Measurements from ENCODE around the gene DFFB.

Gene DFFB

DNA sequence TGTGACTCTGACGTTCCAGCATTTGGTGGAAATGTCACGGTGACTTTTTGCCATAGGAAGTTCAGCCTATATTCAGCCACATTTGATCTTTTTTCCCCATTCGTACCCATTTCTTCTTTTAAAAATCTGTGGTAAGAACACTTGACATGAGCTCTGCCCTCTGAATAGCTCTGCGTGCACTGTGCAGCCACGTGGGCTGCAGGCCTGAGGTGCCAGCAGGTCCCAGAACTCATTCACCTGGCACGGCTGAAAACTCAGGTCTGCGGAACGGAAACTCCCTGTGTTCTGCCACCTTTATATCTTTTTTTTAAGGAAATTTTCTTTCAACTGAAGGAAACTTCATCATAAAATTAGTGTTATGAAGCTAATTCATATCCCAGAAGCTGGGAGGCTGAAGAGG, 28.9 kb upstream of the DFFB start:
- Histone ChIP-seq H3K27me3 (ENCODE audit: control insufficient read depth in 1 of 2, insufficient read depth in 2 of 2, low read length in 2 of 2) (no peaks in the 10 kb centered on the region), H3K4me1 (ENCODE audit: control insufficient read depth in 1 of 2, insufficient read depth in 2 of 2, low read length in 2 of 2) (no peaks in the 10 kb centered on the region), H3K9ac (ENCODE audit: low read depth in 1 of 2, low read length in 2 of 2) (no peak overlapping the region), H3K4me3 (ENCODE audit: low read depth in 1 of 2, low read length in 2 of 2) (no peak overlapping the region), H3K9me3 (ENCODE audit: control insufficient read depth in 1 of 2, low read length in 2 of 2) (no peaks in the 10 kb centered on the region), H3K27ac (ENCODE audit: low read depth, low read length) (no peak overlapping the region), H3K36me3 (ENCODE audit: control insufficient read depth in 1 of 2, insufficient read depth in 2 of 2, low read length in 2 of 2) (peaks cover 30 to 80% of the 10 kb centered on the region in 2 donors)

- H3K27ac ChIP-seq (ENCODE audit: low read depth, low read length) = no peak overlapping the region
- no peaks in the 10 kb centered on the region for H3K4me1 ChIP-seq (ENCODE audit: control insufficient read depth in 1 of 2, insufficient read depth in 2 of 2, low read length in 2 of 2)
- no peaks in the 10 kb centered on the region for H3K27me3 ChIP-seq (ENCODE audit: control insufficient read depth in 1 of 2, insufficient read depth in 2 of 2, low read length in 2 of 2)
- H3K36me3 ChIP-seq (ENCODE audit: control insufficient read depth in 1 of 2, insufficient read depth in 2 of 2, low read length in 2 of 2) = peaks cover 29 to 73% of the 10 kb centered on the region in 2 donors
- H3K9me3 ChIP-seq (ENCODE audit: control insufficient read depth in 1 of 2, low read length in 2 of 2) = no peaks in the 10 kb centered on the region
- H3K9ac ChIP-seq (ENCODE audit: low read depth in 1 of 2, low read length in 2 of 2) = no peak overlapping the region
- no peak overlapping the region for H3K4me3 ChIP-seq (ENCODE audit: low read depth in 1 of 2, low read length in 2 of 2)
These were observed 25.6 kb upstream of the DFFB start for GRCh38 chr1:3831689-3832088.

DNA sequence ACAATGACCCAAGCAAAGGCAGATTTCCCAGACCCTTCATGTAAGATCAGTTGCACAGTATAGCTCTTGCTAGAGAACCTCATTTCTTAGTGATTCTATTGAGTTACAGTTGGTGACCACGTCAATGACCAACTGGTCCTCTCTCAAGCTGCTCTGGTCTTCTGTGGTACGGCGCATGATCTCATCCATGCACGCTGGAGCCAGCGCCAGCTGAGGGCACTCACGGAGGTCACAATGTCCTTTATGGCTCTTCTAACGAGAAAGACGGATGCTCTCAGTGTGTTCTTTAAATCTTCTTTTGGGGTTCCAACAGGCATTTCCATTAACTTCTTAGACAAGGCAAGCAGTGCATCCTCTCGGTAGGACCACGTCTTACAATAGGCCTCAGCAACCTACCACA, 22.6 kb upstream of the DFFB start:
- Histone ChIP-seq H3K27me3 (ENCODE audit: control insufficient read depth in 1 of 2, insufficient read depth in 2 of 2, low read length in 2 of 2) (no peaks in the 10 kb centered on the region), H3K9ac (ENCODE audit: low read depth in 1 of 2, low read length in 2 of 2) (no peak overlapping the region), H3K27ac (ENCODE audit: low read depth, low read length) (no peak overlapping the region), H3K9me3 (ENCODE audit: control insufficient read depth in 1 of 2, low read length in 2 of 2) (peaks cover 0 to 8% of the 10 kb centered on the region in 2 donors), H3K4me3 (ENCODE audit: low read depth in 1 of 2, low read length in 2 of 2) (no peak overlapping the region), H3K4me1 (ENCODE audit: control insufficient read depth in 1 of 2, insufficient read depth in 2 of 2, low read length in 2 of 2) (no peaks in the 10 kb centered on the region), H3K36me3 (ENCODE audit: control insufficient read depth in 1 of 2, insufficient read depth in 2 of 2, low read length in 2 of 2) (peaks cover 56 to 73% of the 10 kb centered on the region in 2 donors)

DNA sequence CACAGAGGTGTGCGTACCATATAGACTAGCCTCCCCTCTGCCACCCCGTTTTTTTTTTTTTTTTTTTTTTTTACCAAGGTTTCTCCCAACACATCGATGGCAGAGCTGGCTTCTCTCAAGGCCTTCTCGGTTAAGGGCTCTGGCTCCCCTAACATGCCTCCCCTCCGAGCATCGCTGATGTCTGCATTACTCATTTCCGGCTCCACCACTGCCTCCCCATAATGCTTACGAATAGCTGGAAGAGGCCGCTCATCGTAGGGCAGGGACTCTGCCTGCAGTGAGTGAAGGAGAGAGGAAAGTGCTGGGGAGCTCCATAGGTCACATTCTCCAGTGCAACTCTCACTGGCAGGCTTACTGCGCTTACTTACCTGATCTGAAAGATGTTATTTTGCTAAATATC, 20.9 kb upstream of the DFFB start:
- H3K27me3 ChIP-seq (ENCODE audit: control insufficient read depth in 1 of 2, insufficient read depth in 2 of 2, low read length in 2 of 2) = no peaks in the 10 kb centered on the region
- H3K9ac ChIP-seq (ENCODE audit: low read depth in 1 of 2, low read length in 2 of 2) = no peak overlapping the region
- peaks cover 0 to 8% of the 10 kb centered on the region in 2 donors for H3K9me3 ChIP-seq (ENCODE audit: control insufficient read depth in 1 of 2, low read length in 2 of 2)
- H3K36me3 ChIP-seq (ENCODE audit: control insufficient read depth in 1 of 2, insufficient read depth in 2 of 2, low read length in 2 of 2) = peaks cover 52 to 73% of the 10 kb centered on the region in 2 donors
- no peak overlapping the region for H3K4me3 ChIP-seq (ENCODE audit: low read depth in 1 of 2, low read length in 2 of 2)
- no peaks in the 10 kb centered on the region for H3K4me1 ChIP-seq (ENCODE audit: control insufficient read depth in 1 of 2, insufficient read depth in 2 of 2, low read length in 2 of 2)
- no peak overlapping the region for H3K27ac ChIP-seq (ENCODE audit: low read depth, low read length)

DNA sequence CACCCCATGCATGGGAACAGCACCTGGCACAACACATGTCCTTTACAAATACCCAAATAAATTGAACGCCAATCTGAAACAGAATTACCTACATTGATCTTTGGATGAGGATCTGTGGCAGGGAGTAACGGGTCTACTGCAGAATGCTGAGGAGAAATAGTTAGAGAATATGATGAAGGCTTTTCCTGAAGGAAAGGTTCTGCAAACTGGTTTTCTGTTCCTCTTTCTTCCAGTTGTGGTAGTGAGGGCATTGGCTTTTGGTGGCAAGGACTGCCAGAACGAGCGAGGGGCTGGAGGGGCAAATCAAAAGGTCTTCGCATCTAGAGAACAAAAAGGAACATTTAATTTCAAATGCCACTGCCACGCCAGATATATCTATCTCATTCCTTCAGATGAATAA, 20.1 kb upstream of the DFFB start:
- H3K36me3 ChIP-seq (ENCODE audit: control insufficient read depth in 1 of 2, insufficient read depth in 2 of 2, low read length in 2 of 2) = peaks cover 47 to 72% of the 10 kb centered on the region in 2 donors
- H3K4me3 ChIP-seq (ENCODE audit: low read depth in 1 of 2, low read length in 2 of 2) = no peak overlapping the region
- no peak overlapping the region for H3K9ac ChIP-seq (ENCODE audit: low read depth in 1 of 2, low read length in 2 of 2)
- no peaks in the 10 kb centered on the region for H3K4me1 ChIP-seq (ENCODE audit: control insufficient read depth in 1 of 2, insufficient read depth in 2 of 2, low read length in 2 of 2)
- H3K27me3 ChIP-seq (ENCODE audit: control insufficient read depth in 1 of 2, insufficient read depth in 2 of 2, low read length in 2 of 2) = no peaks in the 10 kb centered on the region
- H3K27ac ChIP-seq (ENCODE audit: low read depth, low read length) = no peak overlapping the region
- peaks cover 0 to 8% of the 10 kb centered on the region in 2 donors for H3K9me3 ChIP-seq (ENCODE audit: control insufficient read depth in 1 of 2, low read length in 2 of 2)

GRCh38 chr1:3837685-3838084, 19.6 kb upstream of the DFFB start:
- H3K27ac ChIP-seq (ENCODE audit: low read depth, low read length) = no peak overlapping the region
- no peaks in the 10 kb centered on the region for H3K4me1 ChIP-seq (ENCODE audit: control insufficient read depth in 1 of 2, insufficient read depth in 2 of 2, low read length in 2 of 2)
- H3K27me3 ChIP-seq (ENCODE audit: control insufficient read depth in 1 of 2, insufficient read depth in 2 of 2, low read length in 2 of 2) = no peaks in the 10 kb centered on the region
- no peak overlapping the region for H3K9ac ChIP-seq (ENCODE audit: low read depth in 1 of 2, low read length in 2 of 2)
- peaks cover 0 to 8% of the 10 kb centered on the region in 2 donors for H3K9me3 ChIP-seq (ENCODE audit: control insufficient read depth in 1 of 2, low read length in 2 of 2)
- peaks cover 46 to 72% of the 10 kb centered on the region in 2 donors for H3K36me3 ChIP-seq (ENCODE audit: control insufficient read depth in 1 of 2, insufficient read depth in 2 of 2, low read length in 2 of 2)
- H3K4me3 ChIP-seq (ENCODE audit: low read depth in 1 of 2, low read length in 2 of 2) = no peak overlapping the region

- no peaks in the 10 kb centered on the region for H3K4me1 ChIP-seq (ENCODE audit: control insufficient read depth in 1 of 2, insufficient read depth in 2 of 2, low read length in 2 of 2)
- no peak overlapping the region for H3K4me3 ChIP-seq (ENCODE audit: low read depth in 1 of 2, low read length in 2 of 2)
- H3K27ac ChIP-seq (ENCODE audit: low read depth, low read length) = no peak overlapping the region
- no peaks in the 10 kb centered on the region for H3K27me3 ChIP-seq (ENCODE audit: control insufficient read depth in 1 of 2, insufficient read depth in 2 of 2, low read length in 2 of 2)
- H3K36me3 ChIP-seq (ENCODE audit: control insufficient read depth in 1 of 2, insufficient read depth in 2 of 2, low read length in 2 of 2) = peaks cover 47 to 76% of the 10 kb centered on the region in 2 donors
- H3K9ac ChIP-seq (ENCODE audit: low read depth in 1 of 2, low read length in 2 of 2) = no peak overlapping the region
- H3K9me3 ChIP-seq (ENCODE audit: control insufficient read depth in 1 of 2, low read length in 2 of 2) = peaks cover 0 to 8% of the 10 kb centered on the region in 2 donors
These were observed 18.5 kb upstream of the DFFB start for GRCh38 chr1:3838788-3839187.

DNA sequence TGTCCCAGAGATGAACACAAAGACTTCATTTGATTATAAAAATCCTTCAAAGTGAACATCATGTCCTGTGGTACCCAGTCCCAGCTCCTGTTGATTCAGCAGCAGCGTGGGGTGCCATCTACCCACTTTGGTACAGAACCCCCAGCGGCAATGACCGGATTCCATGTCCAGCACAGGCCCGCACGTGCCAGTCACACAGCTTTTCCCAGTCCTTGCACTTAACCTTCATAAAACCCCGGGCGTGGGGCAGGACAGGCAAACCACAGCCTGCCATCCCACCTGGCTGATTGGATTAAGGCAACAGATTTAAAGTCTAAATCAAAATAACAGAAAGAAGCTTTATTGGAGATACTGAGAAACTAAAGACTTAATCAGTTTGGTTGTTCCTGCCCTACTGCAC, 15.8 kb upstream of the DFFB start:
- Histone ChIP-seq H3K9me3 (ENCODE audit: control insufficient read depth in 1 of 2, low read length in 2 of 2) (peaks cover 0 to 8% of the 10 kb centered on the region in 2 donors), H3K4me3 (ENCODE audit: low read depth in 1 of 2, low read length in 2 of 2) (no peak overlapping the region), H3K4me1 (ENCODE audit: control insufficient read depth in 1 of 2, insufficient read depth in 2 of 2, low read length in 2 of 2) (no peaks in the 10 kb centered on the region), H3K9ac (ENCODE audit: low read depth in 1 of 2, low read length in 2 of 2) (no peak overlapping the region), H3K27ac (ENCODE audit: low read depth, low read length) (no peak overlapping the region), H3K27me3 (ENCODE audit: control insufficient read depth in 1 of 2, insufficient read depth in 2 of 2, low read length in 2 of 2) (no peaks in the 10 kb centered on the region), H3K36me3 (ENCODE audit: control insufficient read depth in 1 of 2, insufficient read depth in 2 of 2, low read length in 2 of 2) (peaks cover 45 to 69% of the 10 kb centered on the region in 2 donors)

- peaks cover 40 to 63% of the 10 kb centered on the region in 2 donors for H3K36me3 ChIP-seq (ENCODE audit: control insufficient read depth in 1 of 2, insufficient read depth in 2 of 2, low read length in 2 of 2)
- H3K27ac ChIP-seq (ENCODE audit: low read depth, low read length) = no peak overlapping the region
- no peaks in the 10 kb centered on the region for H3K27me3 ChIP-seq (ENCODE audit: control insufficient read depth in 1 of 2, insufficient read depth in 2 of 2, low read length in 2 of 2)
- no peaks in the 10 kb centered on the region for H3K4me1 ChIP-seq (ENCODE audit: control insufficient read depth in 1 of 2, insufficient read depth in 2 of 2, low read length in 2 of 2)
- H3K9me3 ChIP-seq (ENCODE audit: control insufficient read depth in 1 of 2, low read length in 2 of 2) = peaks cover 0 to under 1% of the 10 kb centered on the region in 2 donors
- no peak overlapping the region for H3K9ac ChIP-seq (ENCODE audit: low read depth in 1 of 2, low read length in 2 of 2)
- no peak overlapping the region for H3K4me3 ChIP-seq (ENCODE audit: low read depth in 1 of 2, low read length in 2 of 2)
These were observed 14.4 kb upstream of the DFFB start for GRCh38 chr1:3842912-3843311.

DNA sequence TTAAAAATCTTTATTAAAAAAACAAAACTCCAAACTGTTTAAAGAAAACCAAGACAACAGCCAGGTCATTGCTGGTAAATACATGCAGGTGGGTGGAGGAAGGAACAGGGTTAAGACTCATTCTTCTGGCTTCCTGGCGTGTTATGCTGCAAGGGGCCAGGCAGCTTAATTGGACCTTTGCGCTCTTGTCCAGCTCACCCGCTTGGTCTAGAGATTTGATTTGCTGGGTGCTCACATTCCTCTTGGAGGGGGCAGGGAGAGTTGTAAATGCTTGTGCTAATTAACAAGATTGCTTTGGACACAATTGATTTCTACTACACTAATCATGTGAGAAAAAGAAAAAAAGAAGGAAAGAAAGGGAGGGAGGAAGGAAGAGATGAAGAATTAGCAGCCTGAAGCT, 10.7 kb upstream of the DFFB start:
- Histone ChIP-seq H3K4me1 (ENCODE audit: control insufficient read depth in 1 of 2, insufficient read depth in 2 of 2, low read length in 2 of 2) (no peaks in the 10 kb centered on the region), H3K27ac (ENCODE audit: low read depth, low read length) (no peak overlapping the region), H3K9ac (ENCODE audit: low read depth in 1 of 2, low read length in 2 of 2) (no peak overlapping the region), H3K27me3 (ENCODE audit: control insufficient read depth in 1 of 2, insufficient read depth in 2 of 2, low read length in 2 of 2) (no peaks in the 10 kb centered on the region), H3K4me3 (ENCODE audit: low read depth in 1 of 2, low read length in 2 of 2) (no peak overlapping the region), H3K36me3 (ENCODE audit: control insufficient read depth in 1 of 2, insufficient read depth in 2 of 2, low read length in 2 of 2) (peaks cover 35 to 50% of the 10 kb centered on the region in 2 donors), H3K9me3 (ENCODE audit: control insufficient read depth in 1 of 2, low read length in 2 of 2) (no peaks in the 10 kb centered on the region)

DNA sequence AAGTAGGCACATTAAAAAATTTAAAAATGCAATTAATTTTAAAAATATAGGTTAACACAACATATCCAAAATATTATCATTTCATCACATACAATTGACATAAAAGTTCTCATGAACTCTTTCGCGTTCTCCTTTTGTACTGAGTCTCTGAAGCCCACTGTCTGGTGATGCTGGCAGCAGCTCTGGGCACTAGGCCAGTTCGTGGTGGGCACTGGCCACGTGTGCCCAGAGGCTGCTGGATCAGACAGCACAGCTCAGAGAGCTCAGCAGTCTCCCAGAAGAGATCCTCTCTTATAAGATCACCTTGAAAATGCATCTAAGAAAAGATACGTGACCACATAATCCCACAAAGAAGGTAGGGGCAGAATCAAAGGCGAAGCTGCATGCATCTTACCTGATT, 10.2 kb upstream of the DFFB start:
- no peak overlapping the region for H3K9ac ChIP-seq (ENCODE audit: low read depth in 1 of 2, low read length in 2 of 2)
- H3K27ac ChIP-seq (ENCODE audit: low read depth, low read length) = no peak overlapping the region
- no peaks in the 10 kb centered on the region for H3K27me3 ChIP-seq (ENCODE audit: control insufficient read depth in 1 of 2, insufficient read depth in 2 of 2, low read length in 2 of 2)
- no peak overlapping the region for H3K4me3 ChIP-seq (ENCODE audit: low read depth in 1 of 2, low read length in 2 of 2)
- H3K9me3 ChIP-seq (ENCODE audit: control insufficient read depth in 1 of 2, low read length in 2 of 2) = no peaks in the 10 kb centered on the region
- no peaks in the 10 kb centered on the region for H3K4me1 ChIP-seq (ENCODE audit: control insufficient read depth in 1 of 2, insufficient read depth in 2 of 2, low read length in 2 of 2)
- H3K36me3 ChIP-seq (ENCODE audit: control insufficient read depth in 1 of 2, insufficient read depth in 2 of 2, low read length in 2 of 2) = peaks cover 38 to 51% of the 10 kb centered on the region in 2 donors

All from duodenal mucosa (tissue), 2 donors.